Chondrocyte (in vitro differentiated cells): ENCODE data around the gene NRXN3. TPM values are rescaled to one million over a fixed set of nuclear protein-coding genes. Genes with fewer than 3 reads are reported as not detected.

ENCODE experiments used
- DNase-seq: peaks from one replicate; pipeline ENCODE4 v3.0.0; 2021; ENCODE audit warnings: mixed read lengths, low spot score
- H3K27ac Mint-ChIP-seq: one replicate; pipeline ENCODE4 v1.8.0; 2021; ENCODE audit warnings: mild to moderate bottlenecking, moderate library complexity, mixed read lengths; ENCODE audit not compliant: unreplicated experiment
- H3K27me3 Mint-ChIP-seq: 2 replicates; pipeline ENCODE4 v1.8.0; 2021; ENCODE audit warnings: low read depth, mixed read lengths
- H3K36me3 Mint-ChIP-seq: 2 replicates; pipeline ENCODE4 v1.8.0; 2021; ENCODE audit warnings: low read depth, mixed read lengths
- H3K4me1 Mint-ChIP-seq: 2 replicates; pipeline ENCODE4 v1.8.0; 2021; ENCODE audit warnings: low read depth, mild to moderate bottlenecking, mixed read lengths
- H3K4me3 Mint-ChIP-seq: one replicate; pipeline ENCODE4 v1.8.0; 2021; ENCODE audit warnings: mild to moderate bottlenecking, moderate library complexity, mixed read lengths; ENCODE audit not compliant: unreplicated experiment
- H3K9me3 Mint-ChIP-seq: 2 replicates; pipeline ENCODE4 v1.8.0; 2021; ENCODE audit warnings: low read depth, mixed read lengths
- CTCF ChIP-seq: fragments of 200-600 bp; sonication (generic); IDR thresholded peaks from 2 replicates; pipeline ENCODE4 v1.5.0; 2021; ENCODE audit warnings: antibody characterized with exemption, mild to moderate bottlenecking, moderate library complexity
- total RNA-seq: library from RNA; stranded (reverse); gene quantifications from 3 replicates; pipeline ENCODE4 v1.2.1, GENCODE V29; 2021

Gene NRXN3
- total RNA-seq, 1 donor from 2014 or later = 7.9 TPM

GRCh38 chr14:79833781-79834180 is 1663.6 kb downstream of the NRXN3 start:
- no peak for DNase-seq
- no peaks in the 10 kb centered on the region for H3K27me3 Mint-ChIP-seq
- peaks cover 13% of the 10 kb centered on the region for H3K4me1 Mint-ChIP-seq
- TF ChIP-seq CTCF = no peak
- H3K4me3 Mint-ChIP-seq = no peak overlapping the region
- H3K36me3 Mint-ChIP-seq = no peaks in the 10 kb centered on the region
- H3K27ac Mint-ChIP-seq = no peak overlapping the region
- H3K9me3 Mint-ChIP-seq = no peaks in the 10 kb centered on the region

GRCh38 chr14:79834868-79835267 is 1664.7 kb downstream of the NRXN3 start:
- H3K4me1 Mint-ChIP-seq = peaks cover 18% of the 10 kb centered on the region
- no peak for DNase-seq
- no peak overlapping the region for H3K27ac Mint-ChIP-seq
- H3K4me3 Mint-ChIP-seq = no peak overlapping the region
- no peaks in the 10 kb centered on the region for H3K9me3 Mint-ChIP-seq
- no peaks in the 10 kb centered on the region for H3K27me3 Mint-ChIP-seq
- no peaks in the 10 kb centered on the region for H3K36me3 Mint-ChIP-seq
- TF ChIP-seq CTCF = no peak

GRCh38 chr14:79836577-79836976 is 1666.4 kb downstream of the NRXN3 start:
- no peak for TF ChIP-seq CTCF
- H3K9me3 Mint-ChIP-seq = no peaks in the 10 kb centered on the region
- H3K27me3 Mint-ChIP-seq = no peaks in the 10 kb centered on the region
- DNase-seq = no peak
- H3K27ac Mint-ChIP-seq = no peak overlapping the region
- no peak overlapping the region for H3K4me3 Mint-ChIP-seq
- H3K36me3 Mint-ChIP-seq = no peaks in the 10 kb centered on the region
- H3K4me1 Mint-ChIP-seq = peaks cover 23% of the 10 kb centered on the region

GRCh38 chr14:79837699-79838098 is 1667.5 kb downstream of the NRXN3 start:
- no peak overlapping the region for H3K4me3 Mint-ChIP-seq
- DNase-seq = no peak

GRCh38 chr14:79840103-79840502 is 1669.9 kb downstream of the NRXN3 start:
- H3K4me3 Mint-ChIP-seq = no peak overlapping the region

More at GRCh38 chr14:79837699-79838098, 1667.5 kb downstream of the NRXN3 start:
- Mint-ChIP-seq H3K4me1 (peaks cover 30% of the 10 kb centered on the region), H3K27me3 (no peaks in the 10 kb centered on the region), H3K27ac (no peak overlapping the region), H3K9me3 (no peaks in the 10 kb centered on the region), H3K36me3 (no peaks in the 10 kb centered on the region)
- TF ChIP-seq CTCF = no peak

More at GRCh38 chr14:79840103-79840502, 1669.9 kb downstream of the NRXN3 start:
- no peaks in the 10 kb centered on the region for H3K36me3 Mint-ChIP-seq
- H3K27me3 Mint-ChIP-seq = no peaks in the 10 kb centered on the region
- no peak overlapping the region for H3K27ac Mint-ChIP-seq
- DNase-seq = no peak
- H3K4me1 Mint-ChIP-seq = peaks cover 31% of the 10 kb centered on the region
- H3K9me3 Mint-ChIP-seq = peaks cover 3% of the 10 kb centered on the region
- no peak for TF ChIP-seq CTCF
